Upper lobe of right lung (tissue), 1 donor: Measurements from ENCODE around the gene FAM131A. TPM values are rescaled to one million over a fixed set of nuclear protein-coding genes. Genes with fewer than 3 reads are reported as not detected.

Experiments
- ATAC-seq: fragments of 200-7000 bp; cut with Tn5 transposase; one replicate; pipeline ENCODE4 v1.9.1; 2020; ENCODE audit warnings: mild to moderate bottlenecking, moderate library complexity
- DNase-seq: peaks from one replicate; pipeline ENCODE4 v3.0.0-alpha.2; 2020
- H3K27ac ChIP-seq: fragments of 200-600 bp; one replicate; pipeline ENCODE4 v1.8.0; 2022
- H3K27me3 ChIP-seq: fragments of 200-600 bp; one replicate; pipeline ENCODE4 v1.8.0; 2022; ENCODE audit warnings: mild to moderate bottlenecking
- H3K36me3 ChIP-seq: fragments of 200-600 bp; one replicate; pipeline ENCODE4 v1.8.0; 2022
- H3K4me1 ChIP-seq: fragments of 200-600 bp; one replicate; pipeline ENCODE4 v1.8.0; 2022
- H3K4me3 ChIP-seq: fragments of 200-600 bp; one replicate; pipeline ENCODE4 v1.8.0; 2022; ENCODE audit warnings: mild to moderate bottlenecking
- H3K9me3 ChIP-seq: fragments of 200-600 bp; one replicate; pipeline ENCODE4 v1.8.0; 2022
- intact Hi-C: fragments of 100-400 bp; cut with DNase I; formaldehyde crosslinking; loops from one replicate; pipeline ENCODE4 v1.11.0; 2022
- total RNA-seq: library from RNA; stranded (reverse); fragmentation: NEBNext Ultra II Directional; extraction: Animal tissue kit (Norgen Biotek cat#: 25700); gene quantifications from one replicate; pipeline ENCODE4 v1.2.1, GENCODE V29; 2021
- TF ChIP-seq, protein P1 (sequence below): fragments of 200-600 bp; IDR thresholded peaks from one replicate; pipeline ENCODE4 v1.8.0; 2022; ENCODE audit warnings: antibody characterized with exemption
- donor health status: DM: no; HTN: yes; CAD: no; lungs with severe emphysema.

The FAM131A gene
- total RNA-seq, 1 donor from 2014 or later = 19.0 TPM

DNA sequence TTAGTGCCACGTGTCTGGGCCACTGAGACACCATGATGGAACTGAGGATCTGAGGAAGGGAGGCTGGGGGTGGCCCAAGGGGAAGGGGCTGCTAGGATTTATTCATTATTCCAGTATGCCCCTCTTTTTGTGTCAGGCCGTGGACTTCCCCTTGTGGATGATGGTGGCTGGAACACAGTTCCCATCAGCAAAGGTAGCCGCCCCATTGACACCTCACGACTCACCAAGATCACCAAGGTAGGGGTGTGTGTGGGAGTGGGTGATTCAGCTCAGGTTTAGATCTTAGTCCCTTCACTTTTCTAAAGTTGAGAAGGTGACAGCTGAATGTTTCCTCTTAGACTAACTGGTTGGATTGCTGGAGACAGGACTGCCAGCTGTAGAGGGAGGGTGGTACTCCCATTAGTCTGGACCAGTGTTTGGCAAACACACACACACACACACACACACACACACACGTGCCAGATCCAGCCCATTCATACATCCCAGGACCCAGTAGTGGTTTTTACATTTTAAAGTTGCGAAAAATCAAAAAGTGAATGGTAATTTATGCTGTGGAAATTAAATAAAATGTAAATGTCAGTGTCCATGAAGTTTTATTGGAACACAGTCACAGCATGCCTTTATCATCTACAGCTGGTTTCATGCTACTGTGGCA lies 11.6 kb upstream of the FAM131A start:
- TF ChIP-seq, protein P1, sequence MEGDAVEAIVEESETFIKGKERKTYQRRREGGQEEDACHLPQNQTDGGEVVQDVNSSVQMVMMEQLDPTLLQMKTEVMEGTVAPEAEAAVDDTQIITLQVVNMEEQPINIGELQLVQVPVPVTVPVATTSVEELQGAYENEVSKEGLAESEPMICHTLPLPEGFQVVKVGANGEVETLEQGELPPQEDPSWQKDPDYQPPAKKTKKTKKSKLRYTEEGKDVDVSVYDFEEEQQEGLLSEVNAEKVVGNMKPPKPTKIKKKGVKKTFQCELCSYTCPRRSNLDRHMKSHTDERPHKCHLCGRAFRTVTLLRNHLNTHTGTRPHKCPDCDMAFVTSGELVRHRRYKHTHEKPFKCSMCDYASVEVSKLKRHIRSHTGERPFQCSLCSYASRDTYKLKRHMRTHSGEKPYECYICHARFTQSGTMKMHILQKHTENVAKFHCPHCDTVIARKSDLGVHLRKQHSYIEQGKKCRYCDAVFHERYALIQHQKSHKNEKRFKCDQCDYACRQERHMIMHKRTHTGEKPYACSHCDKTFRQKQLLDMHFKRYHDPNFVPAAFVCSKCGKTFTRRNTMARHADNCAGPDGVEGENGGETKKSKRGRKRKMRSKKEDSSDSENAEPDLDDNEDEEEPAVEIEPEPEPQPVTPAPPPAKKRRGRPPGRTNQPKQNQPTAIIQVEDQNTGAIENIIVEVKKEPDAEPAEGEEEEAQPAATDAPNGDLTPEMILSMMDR = no peak
- no peaks in the 10 kb centered on the region for H3K9me3 ChIP-seq
- ATAC-seq (no peak), DNase-seq (no peak)
- intact Hi-C loops = no loop called here
- no peaks in the 10 kb centered on the region for H3K27me3 ChIP-seq
- H3K4me3 ChIP-seq = no peak overlapping the region
- H3K27ac ChIP-seq = no peak overlapping the region
- H3K36me3 ChIP-seq = peaks cover 100% of the 10 kb centered on the region
- H3K4me1 ChIP-seq = peaks cover 10% of the 10 kb centered on the region

DNA sequence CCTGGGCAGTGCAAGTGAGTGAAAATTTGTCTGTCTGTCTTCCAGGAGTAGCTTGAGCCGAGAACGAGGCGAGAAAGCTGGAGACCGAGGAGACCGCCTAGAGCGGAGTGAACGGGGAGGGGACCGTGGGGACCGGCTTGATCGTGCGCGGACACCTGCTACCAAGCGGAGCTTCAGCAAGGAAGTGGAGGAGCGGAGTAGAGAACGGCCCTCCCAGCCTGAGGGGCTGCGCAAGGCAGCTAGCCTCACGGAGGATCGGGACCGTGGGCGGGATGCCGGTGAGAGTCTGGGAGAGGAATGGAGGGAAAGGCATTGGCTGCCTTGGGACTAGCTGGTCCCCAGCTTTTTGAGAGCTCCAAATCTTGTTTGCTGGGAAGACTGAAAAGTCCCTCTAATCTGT lies 10.2 kb upstream of the FAM131A start:
- ATAC-seq = no peak

GRCh38 chr3:184328516-184328915 lies 8.9 kb upstream of the FAM131A start:
- H3K4me1 ChIP-seq = no peaks in the 10 kb centered on the region
- H3K9me3 ChIP-seq = no peaks in the 10 kb centered on the region
- intact Hi-C loops = no loop called here
- H3K4me3 ChIP-seq = no peak overlapping the region
- DNase-seq = no peak
- H3K27ac ChIP-seq = no peak overlapping the region
- peaks cover 100% of the 10 kb centered on the region for H3K36me3 ChIP-seq
- H3K27me3 ChIP-seq = no peaks in the 10 kb centered on the region
- TF ChIP-seq, protein P1 = no peak
- no peak for ATAC-seq

More for the DNA sequence above, 10.2 kb upstream of the FAM131A start:
- intact Hi-C loops = no loop called here
- TF ChIP-seq, protein P1 = no peak
- H3K36me3 ChIP-seq = peaks cover 100% of the 10 kb centered on the region
- H3K4me1 ChIP-seq = peaks cover 1% of the 10 kb centered on the region
- H3K27me3 ChIP-seq = no peaks in the 10 kb centered on the region
- no peak overlapping the region for H3K27ac ChIP-seq
- no peak overlapping the region for H3K4me3 ChIP-seq
- H3K9me3 ChIP-seq = no peaks in the 10 kb centered on the region
- no peak for DNase-seq

DNA sequence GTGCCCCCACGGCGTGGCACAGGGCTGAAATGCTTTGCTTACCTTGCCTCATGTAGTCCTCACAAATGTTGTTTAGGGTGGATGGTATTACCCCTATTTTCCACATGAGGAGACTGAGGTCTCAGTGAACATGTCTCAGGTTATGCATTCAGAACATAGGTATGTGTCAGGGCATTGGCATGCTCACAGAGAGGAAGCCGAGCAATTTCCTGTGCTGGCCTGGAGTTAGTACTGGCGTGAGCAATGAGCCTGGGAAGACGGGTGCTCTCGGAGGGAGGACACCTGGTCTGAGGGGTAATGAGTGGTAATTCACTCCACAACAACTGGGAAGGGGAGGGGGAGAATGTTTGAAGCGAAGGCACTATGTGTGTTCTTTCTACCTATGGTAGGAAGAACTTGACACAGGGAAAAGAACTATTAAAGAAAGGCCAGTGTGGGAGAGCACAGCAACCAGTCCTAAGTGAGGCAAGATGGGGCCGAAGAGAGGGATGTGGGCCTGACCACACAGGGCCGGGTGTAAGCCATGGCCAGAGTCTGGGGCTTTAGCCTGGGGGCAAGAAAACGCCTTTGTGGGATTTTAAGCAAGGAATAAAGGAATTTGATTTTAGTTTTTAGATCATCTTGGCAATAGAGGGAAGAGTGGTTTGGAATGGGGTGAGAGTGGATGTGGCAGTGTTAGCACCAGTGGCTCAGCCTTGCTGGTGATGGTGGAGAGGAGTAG lies 4.9 kb upstream of the FAM131A start:
- Histone ChIP-seq H3K9me3 (no peaks in the 10 kb centered on the region), H3K4me3 (no peak overlapping the region), H3K4me1 (peaks cover 11% of the 10 kb centered on the region), H3K36me3 (peaks cover 78% of the 10 kb centered on the region), H3K27ac (no peak overlapping the region), H3K27me3 (no peaks in the 10 kb centered on the region)
- DNase-seq (no peak), ATAC-seq (no peak)
- TF ChIP-seq, protein P1 = no peak
- intact Hi-C loops = no loop called here

DNA sequence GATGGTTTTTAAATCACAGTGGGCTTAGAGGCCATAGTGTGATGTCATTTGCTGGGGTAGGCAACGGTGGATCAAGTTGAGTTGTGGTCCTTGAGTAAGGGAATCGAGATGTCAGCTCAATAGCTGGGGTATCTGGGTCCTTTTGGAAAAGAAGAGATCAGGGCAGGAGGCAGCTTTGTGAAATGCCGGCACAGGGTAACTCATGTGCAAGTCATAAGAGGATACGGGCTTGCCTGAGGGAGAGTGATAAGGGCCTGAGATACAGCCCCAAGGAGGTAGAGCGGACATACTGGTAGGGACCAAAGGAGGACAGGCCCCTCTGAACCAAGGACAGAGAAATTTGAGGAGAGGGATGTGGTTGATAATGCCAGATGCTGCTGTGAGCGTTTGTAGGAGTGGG lies 4.2 kb upstream of the FAM131A start:
- intact Hi-C loops = no loop called here
- Histone ChIP-seq H3K27me3 (no peaks in the 10 kb centered on the region), H3K9me3 (no peaks in the 10 kb centered on the region), H3K4me3 (no peak overlapping the region), H3K36me3 (peaks cover 71% of the 10 kb centered on the region), H3K4me1 (peaks cover 17% of the 10 kb centered on the region), H3K27ac (no peak overlapping the region)
- ATAC-seq = no peak
- TF ChIP-seq, protein P1 = no peak
- DNase-seq = no peak
